GM23338 (cell line): ENCODE measurements around the gene AK3. TPM values are rescaled to one million over a fixed set of nuclear protein-coding genes. Genes with fewer than 3 reads are reported as not detected.
A peak's percentile ranks its signal among the peaks of the same experiment; 100 is the strongest.
"Not testable (repeated sequence)": the region's sequence is repeated elsewhere in the genome, so short reads cannot be mapped to it uniquely, and the experiment has no call there.

ENCODE experiments used
- ATAC-seq: fragments of 200-7000 bp; cut with Tn5 transposase; 3 replicates; pipeline ENCODE4 v1.9.1; 2020
- DNase-seq: peaks from one replicate; pipeline ENCODE4 v3.0.0-alpha.2; 2015; ENCODE audit warnings: low spot score
- H2AFZ ChIP-seq: fragments of 200-600 bp; sonication (generic); 2 replicates; pipeline ENCODE4 v1.8.0; 2016; ENCODE audit warnings: antibody characterized with exemption, mild to moderate bottlenecking, moderate library complexity
- H3F3A ChIP-seq: fragments of 200-600 bp; sonication (generic); replicated peaks from 2 replicates; pipeline ENCODE4 v1.8.0; 2017; ENCODE audit warnings: antibody characterized with exemption, mixed run types, low read depth
- H3K27ac ChIP-seq: fragments of 200-600 bp; sonication (generic); 2 replicates; pipeline ENCODE4 v1.6.1; 2016; ENCODE audit warnings: low read depth
- H3K27me3 ChIP-seq: fragments of 200-600 bp; sonication (generic); 2 replicates; pipeline ENCODE4 v1.8.0; 2016; ENCODE audit warnings: mild to moderate bottlenecking, mixed run types, moderate library complexity; ENCODE audit not compliant: insufficient read depth
- H3K36me3 ChIP-seq: fragments of 200-600 bp; sonication (generic); 2 replicates; pipeline ENCODE4 v1.8.0; 2016; ENCODE audit warnings: mild to moderate bottlenecking; ENCODE audit not compliant: insufficient read depth
- H3K4me1 ChIP-seq: fragments of 200-600 bp; sonication (generic); 2 replicates; pipeline ENCODE4 v1.8.0; 2016; ENCODE audit warnings: mild to moderate bottlenecking, moderate library complexity; ENCODE audit not compliant: insufficient read depth
- H3K4me2 ChIP-seq: fragments of 200-600 bp; sonication (generic); 2 replicates; pipeline ENCODE4 v1.7.1; 2017; ENCODE audit warnings: mixed run types
- H3K4me3 ChIP-seq: fragments of 200-600 bp; sonication (generic); 2 replicates; pipeline ENCODE4 v1.6.1; 2016; ENCODE audit warnings: mixed run types
- H3K79me2 ChIP-seq: fragments of 200-600 bp; sonication (generic); replicated peaks from 2 replicates; pipeline ENCODE4 v1.8.0; 2017; ENCODE audit warnings: mild to moderate bottlenecking; ENCODE audit not compliant: insufficient read depth
- H3K9me2 ChIP-seq: fragments of 200-600 bp; sonication (generic); 2 replicates; pipeline ENCODE4 v1.8.0; 2017; ENCODE audit not compliant: insufficient read depth
- H4K20me1 ChIP-seq: fragments of 200-600 bp; sonication (generic); replicated peaks from 2 replicates; pipeline ENCODE4 v1.8.0; 2017; ENCODE audit warnings: mild to moderate bottlenecking; ENCODE audit not compliant: insufficient read depth
- H3K27ac Mint-ChIP-seq: 2 replicates; pipeline ENCODE4 v1.8.0; 2020; ENCODE audit warnings: inconsistent platforms, mild to moderate bottlenecking, moderate library complexity, mixed read lengths
- H3K27me3 Mint-ChIP-seq: 3 replicates; pipeline ENCODE4 v1.8.0; 2022; ENCODE audit warnings: low read depth, mild to moderate bottlenecking, moderate library complexity, mixed read lengths, inconsistent platforms; ENCODE audit not compliant: insufficient read depth, poor library complexity
- H3K36me3 Mint-ChIP-seq: 3 replicates; pipeline ENCODE4 v1.8.0; 2021; ENCODE audit warnings: low read depth, mild to moderate bottlenecking, inconsistent platforms, moderate library complexity, mixed read lengths
- H3K4me1 Mint-ChIP-seq: 3 replicates; pipeline ENCODE4 v1.8.0; 2020; ENCODE audit warnings: mild to moderate bottlenecking, inconsistent platforms, mixed read lengths
- H3K4me3 Mint-ChIP-seq: 3 replicates; pipeline ENCODE4 v1.8.0; 2021; ENCODE audit warnings: moderate library complexity, mild to moderate bottlenecking, inconsistent platforms, mixed read lengths
- H3K9me3 Mint-ChIP-seq: 3 replicates; pipeline ENCODE4 v1.8.0; 2020; ENCODE audit warnings: moderate library complexity, mild to moderate bottlenecking, inconsistent platforms, mixed read lengths
- CREB1 ChIP-seq: fragments of 250-450 bp; sonication (Bioruptor Pico); IDR thresholded peaks from 2 replicates; pipeline ENCODE4 v1.5.0; 2020; ENCODE audit warnings: low read depth, mild to moderate bottlenecking, moderate library complexity
- EZH2 ChIP-seq: fragments of 200-600 bp; sonication (generic); IDR thresholded peaks from one replicate; pipeline ENCODE4 v1.8.0; 2017; ENCODE audit warnings: antibody characterized with exemption, mild to moderate bottlenecking, low read depth; ENCODE audit not compliant: unreplicated experiment
- EZH2phosphoT487 ChIP-seq: fragments of 200-600 bp; sonication (generic); IDR thresholded peaks from one replicate; pipeline ENCODE4 v1.8.1; 2018; ENCODE audit warnings: antibody characterized with exemption; ENCODE audit not compliant: unreplicated experiment
- NANOG ChIP-seq: IDR thresholded peaks from 2 replicates; pipeline ENCODE4 v1.6.1; 2016; ENCODE audit warnings: antibody characterized with exemption, borderline replicate concordance
- POLR2AphosphoS5 ChIP-seq: IDR thresholded peaks from 2 replicates; pipeline ENCODE4 v1.6.1; 2016; ENCODE audit warnings: antibody characterized with exemption, low read depth
- STAT1 ChIP-seq: IDR thresholded peaks from one replicate; pipeline ENCODE4 v1.6.1; 2016; ENCODE audit warnings: antibody characterized with exemption; ENCODE audit not compliant: unreplicated experiment
- ZNF114 ChIP-seq: fragments of 250-450 bp; sonication (Bioruptor Pico); IDR thresholded peaks from 2 replicates; pipeline ENCODE4 v1.5.0; 2020; ENCODE audit warnings: mild to moderate bottlenecking, moderate library complexity
- polyA plus RNA-seq: library from polyadenylated mRNA; unstranded; fragments of >200 nt; fragmentation: Nextera tagmentation; extraction: Ambion mirVana; gene quantifications from 2 replicates; pipeline ENCODE4 v1.2.1, GENCODE V29; 2016
- total RNA-seq: library from RNA; depleted of rRNA; stranded (reverse); fragments of >200 nt; shearing (Covaris generic); gene quantifications from 2 replicates; pipeline ENCODE4 v1.2.3, GENCODE V29; 2014
- TF ChIP-seq, protein P1 (sequence below): IDR thresholded peaks from 2 replicates; pipeline ENCODE4 v1.6.1; 2016; ENCODE audit warnings: antibody characterized with exemption
- TF ChIP-seq, protein P2 (sequence below), 2 experiments: fragments of 200-600 bp in 1 of 2; sonication (generic) in 1 of 2; conservative IDR thresholded peaks; 2 replicates each; pipeline versions ENCODE4 v1.5.1 to v1.6.1; 2016 to 2017; ENCODE audit warnings: antibody characterized with exemption in 2 of 2, low read depth in 2 of 2, mild to moderate bottlenecking in 2 of 2, moderate library complexity in 1 of 2

Gene AK3
- total and polyA plus RNA-seq, 2 experiments from 2014 or later, result 30.1 to 40.2 TPM

DNA sequence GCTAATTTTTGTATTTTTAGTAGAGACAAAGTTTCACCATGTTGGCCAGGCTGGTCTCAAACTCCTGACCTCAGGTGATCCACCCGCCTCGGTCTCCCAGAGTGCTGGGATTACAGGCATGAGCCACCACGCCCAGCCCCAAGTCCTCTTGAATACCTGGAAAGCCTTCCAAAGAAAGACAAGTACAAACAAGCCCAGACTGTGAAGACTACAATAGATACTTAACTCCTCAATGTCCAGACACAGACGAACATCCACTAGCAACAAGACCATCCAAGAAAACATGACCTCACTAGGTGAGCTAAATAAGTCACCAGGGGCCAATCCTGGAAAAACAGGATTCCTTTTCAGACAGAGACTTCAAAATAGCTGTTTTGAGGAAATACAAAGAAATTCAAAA, 42.2 kb upstream of the AK3 start:
- H3K36me3 ChIP-seq, H3K9me3 Mint-ChIP-seq, ATAC-seq: not testable (repeated sequence)

DNA sequence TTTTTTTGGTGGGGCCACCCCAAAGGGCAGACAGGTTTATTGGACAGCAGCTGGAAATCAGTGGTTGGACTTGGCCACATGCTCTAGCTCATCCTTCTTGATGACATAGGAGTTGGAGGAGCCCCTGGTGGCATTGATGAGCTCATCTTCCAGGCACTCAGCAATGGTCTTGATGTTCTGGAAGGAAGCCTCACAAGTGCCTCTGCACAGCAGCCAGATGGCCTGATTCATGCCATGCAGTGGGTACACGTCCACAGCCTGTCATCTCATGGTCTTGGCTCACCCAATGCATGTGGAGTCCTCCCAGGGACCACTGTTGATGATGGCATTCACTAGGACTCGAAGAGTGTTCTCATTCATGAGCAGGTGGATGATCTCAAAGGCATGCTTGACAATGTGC, 40.4 kb upstream of the AK3 start:
- Mint-ChIP-seq H3K9me3 (no peaks in the 10 kb centered on the region), H3K36me3 (no peaks in the 10 kb centered on the region), H3K4me3 (no peak overlapping the region), H3K4me1 (peaks cover 15% of the 10 kb centered on the region), H3K27ac (no peak overlapping the region), H3K27me3 (peaks cover 2% of the 10 kb centered on the region)
- no peak for TF ChIP-seq EZH2phosphoT487
- TF ChIP-seq, protein P1, sequence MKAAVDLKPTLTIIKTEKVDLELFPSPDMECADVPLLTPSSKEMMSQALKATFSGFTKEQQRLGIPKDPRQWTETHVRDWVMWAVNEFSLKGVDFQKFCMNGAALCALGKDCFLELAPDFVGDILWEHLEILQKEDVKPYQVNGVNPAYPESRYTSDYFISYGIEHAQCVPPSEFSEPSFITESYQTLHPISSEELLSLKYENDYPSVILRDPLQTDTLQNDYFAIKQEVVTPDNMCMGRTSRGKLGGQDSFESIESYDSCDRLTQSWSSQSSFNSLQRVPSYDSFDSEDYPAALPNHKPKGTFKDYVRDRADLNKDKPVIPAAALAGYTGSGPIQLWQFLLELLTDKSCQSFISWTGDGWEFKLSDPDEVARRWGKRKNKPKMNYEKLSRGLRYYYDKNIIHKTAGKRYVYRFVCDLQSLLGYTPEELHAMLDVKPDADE, result no peak
- TF ChIP-seq, protein P2, sequence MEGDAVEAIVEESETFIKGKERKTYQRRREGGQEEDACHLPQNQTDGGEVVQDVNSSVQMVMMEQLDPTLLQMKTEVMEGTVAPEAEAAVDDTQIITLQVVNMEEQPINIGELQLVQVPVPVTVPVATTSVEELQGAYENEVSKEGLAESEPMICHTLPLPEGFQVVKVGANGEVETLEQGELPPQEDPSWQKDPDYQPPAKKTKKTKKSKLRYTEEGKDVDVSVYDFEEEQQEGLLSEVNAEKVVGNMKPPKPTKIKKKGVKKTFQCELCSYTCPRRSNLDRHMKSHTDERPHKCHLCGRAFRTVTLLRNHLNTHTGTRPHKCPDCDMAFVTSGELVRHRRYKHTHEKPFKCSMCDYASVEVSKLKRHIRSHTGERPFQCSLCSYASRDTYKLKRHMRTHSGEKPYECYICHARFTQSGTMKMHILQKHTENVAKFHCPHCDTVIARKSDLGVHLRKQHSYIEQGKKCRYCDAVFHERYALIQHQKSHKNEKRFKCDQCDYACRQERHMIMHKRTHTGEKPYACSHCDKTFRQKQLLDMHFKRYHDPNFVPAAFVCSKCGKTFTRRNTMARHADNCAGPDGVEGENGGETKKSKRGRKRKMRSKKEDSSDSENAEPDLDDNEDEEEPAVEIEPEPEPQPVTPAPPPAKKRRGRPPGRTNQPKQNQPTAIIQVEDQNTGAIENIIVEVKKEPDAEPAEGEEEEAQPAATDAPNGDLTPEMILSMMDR (conservative IDR thresholded peaks at IDR 0.05; ENCODE audit: low read depth in 2 of 2), result no peak
- no peak for TF ChIP-seq CREB1 (CRISPR knock-in tag)
- H3K36me3 ChIP-seq, result no peaks in the 10 kb centered on the region
- H3K4me2 ChIP-seq, result no peak overlapping the region
- H3K27ac ChIP-seq, result no peak overlapping the region
- no peaks in the 10 kb centered on the region for H4K20me1 ChIP-seq
- ATAC-seq (no peak), DNase-seq (no peak)
- no peaks in the 10 kb centered on the region for H3F3A ChIP-seq
- H3K9me2 ChIP-seq, result 0 out of 2 replicates have a peak, but pooled peaks cover 9% of the 10 kb centered on the region
- H3K4me1 ChIP-seq, result peaks cover 6% of the 10 kb centered on the region; the same call in 1 of the 2 replicates
- no peak overlapping the region for H2AFZ ChIP-seq
- H3K27me3 ChIP-seq, result no peaks in the 10 kb centered on the region
- H3K4me3 ChIP-seq, result no peak overlapping the region
- no peaks in the 10 kb centered on the region for H3K79me2 ChIP-seq

More for the DNA sequence above, 42.2 kb upstream of the AK3 start:
- not testable (repeated sequence) for H3K4me1 ChIP-seq, H3K27ac Mint-ChIP-seq, H3F3A ChIP-seq, H3K36me3 Mint-ChIP-seq, H2AFZ ChIP-seq, H3K79me2 ChIP-seq, H3K9me2 ChIP-seq, H3K27me3 ChIP-seq, H3K27me3 Mint-ChIP-seq, H4K20me1 ChIP-seq, H3K27ac ChIP-seq, H3K4me2 ChIP-seq, DNase-seq, H3K4me3 Mint-ChIP-seq, H3K4me3 ChIP-seq
- H3K4me1 Mint-ChIP-seq, result peaks cover 15% of the 10 kb centered on the region

DNA sequence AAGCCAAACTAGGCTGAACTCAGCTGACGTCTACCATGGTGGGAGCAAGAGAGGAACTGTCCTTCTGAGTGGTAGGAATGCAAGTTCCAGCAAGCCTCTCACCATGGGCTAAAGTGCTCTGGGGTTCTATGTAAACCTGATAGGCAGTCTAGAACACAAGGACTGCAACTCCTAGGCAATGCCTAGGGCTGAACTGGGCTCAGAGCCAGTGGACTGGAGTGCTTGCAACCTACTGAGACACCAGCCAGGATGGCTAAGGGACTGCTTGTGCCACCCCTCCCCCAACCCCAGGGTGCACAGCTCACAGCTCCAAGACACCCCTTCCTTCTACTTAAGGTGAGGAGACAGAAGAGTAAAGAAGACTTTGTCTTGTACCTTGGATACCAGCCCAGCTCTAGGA, 39.6 kb upstream of the AK3 start:
- Histone ChIP-seq H4K20me1 (no peaks in the 10 kb centered on the region), H3K4me1 (peaks cover 6% of the 10 kb centered on the region; the same call in 1 of the 2 replicates), H3K9me2 (0 out of 2 replicates have a peak, but pooled peaks cover 9% of the 10 kb centered on the region), H3K27me3 (no peaks in the 10 kb centered on the region), H3K4me3 (no peak overlapping the region), H3K4me2 (no peak overlapping the region), H3F3A (no peaks in the 10 kb centered on the region), H3K27ac (no peak overlapping the region), H3K79me2 (no peaks in the 10 kb centered on the region), H3K36me3 (no peaks in the 10 kb centered on the region), H2AFZ (0 out of 2 replicates have a peak overlapping the region, but pooled peaks have one; percentile 59)
- no peak overlapping the region for H3K27ac Mint-ChIP-seq
- no peak for ATAC-seq
- no peaks in the 10 kb centered on the region for H3K9me3 Mint-ChIP-seq
- no peaks in the 10 kb centered on the region for H3K36me3 Mint-ChIP-seq
- no peak for DNase-seq
- no peak overlapping the region for H3K4me3 Mint-ChIP-seq
- peaks cover 15% of the 10 kb centered on the region for H3K4me1 Mint-ChIP-seq
- H3K27me3 Mint-ChIP-seq, result peaks cover 2% of the 10 kb centered on the region
- TF ChIP-seq, protein P2 (conservative IDR thresholded peaks at IDR 0.05; ENCODE audit: low read depth in 2 of 2), result no peak
- TF ChIP-seq EZH2phosphoT487, result no peak
- TF ChIP-seq ZNF114, result no peak
- no peak for TF ChIP-seq NANOG
- no peak for TF ChIP-seq STAT1
- TF ChIP-seq POLR2AphosphoS5, result no peak
- TF ChIP-seq EZH2, result no peak
